ENCODE data around the gene HFE. TPM values are rescaled to one million over a fixed set of nuclear protein-coding genes. Genes with fewer than 3 reads are reported as not detected.

HFE gene
- total and polyA plus RNA-seq, 2 of the 13 experiments (the other 11 are each of a cell fraction or from before 2014, with no cell fraction given) = 3.7 to 6.3 TPM

GRCh38 chr6:26044140-26045064 is 42.8 kb upstream of the HFE start (continued):
- TF ChIP-seq CEBPZ (IDR thresholded peaks at IDR 0.05; ENCODE audit: low read length) = no peak
- 0 out of 2 replicates have a peak, but pooled peaks have one; percentile 38 for TF ChIP-seq MEIS2 (CRISPR knock-in tag; IDR thresholded peaks at IDR 0.05)
- TF ChIP-seq ZNF740 (CRISPR knock-in tag; IDR thresholded peaks at IDR 0.05) = 0 out of 2 replicates have a peak, but pooled peaks have one; percentile 35
- TF ChIP-seq ATRX (CRISPR knock-in tag; IDR thresholded peaks at IDR 0.05; ENCODE audit: borderline replicate concordance) = no peak
- TF ChIP-seq YEATS2 (CRISPR knock-in tag; IDR thresholded peaks at IDR 0.05; ENCODE audit: borderline replicate concordance) = no peak
- TF ChIP-seq ZNF24 (IDR thresholded peaks at IDR 0.05) = 0 out of 2 replicates have a peak, but pooled peaks have one; percentile 9
- no peak for TF ChIP-seq ETV6 (CRISPR knock-in tag; conservative IDR thresholded peaks at IDR 0.05)
- no peak for TF ChIP-seq ZKSCAN5 (CRISPR knock-in tag; IDR thresholded peaks at IDR 0.05)
- no peak for TF ChIP-seq ZEB1 (IDR thresholded peaks at IDR 0.05; ENCODE audit: insufficient replicate concordance, low read depth)
- no peak for TF ChIP-seq ZNF326 (CRISPR knock-in tag; IDR thresholded peaks at IDR 0.05; ENCODE audit: borderline replicate concordance)
- TF ChIP-seq ZBTB34 (CRISPR knock-in tag; IDR thresholded peaks at IDR 0.05) = no peak
- TF ChIP-seq REST (IDR thresholded peaks at IDR 0.05; ENCODE audit: borderline replicate concordance in 1 of 2, low read depth in 1 of 2, low read length in 2 of 2) = no peak
- no peak for TF ChIP-seq GLI4 (CRISPR knock-in tag; IDR thresholded peaks at IDR 0.05; ENCODE audit: borderline replicate concordance)
